Renal cortex interstitium (tissue), 11 donors: ENCODE data around the gene BCAS4. TPM values are rescaled to one million over a fixed set of nuclear protein-coding genes. Genes with fewer than 3 reads are reported as not detected.
"Not testable (repeated sequence)": the region's sequence is repeated elsewhere in the genome, so short reads cannot be mapped to it uniquely, and the experiment has no call there.

Experiments
- DNase-seq, 11 donors: peaks; one replicate each; pipeline ENCODE4 v3.0.0-alpha.2; 2013; ENCODE audit warnings: low read depth in 9 of 11, low spot score in 4 of 11; ENCODE audit errors: extremely low read depth in 1 of 11
- polyA plus RNA-seq, 3 donors: library from polyadenylated mRNA; unstranded; fragments of 120-200 nt; gene quantifications; one replicate each; pipeline ENCODE4 v1.2.1, GENCODE V29; 2013; ENCODE audit not compliant: insufficient read length in 3 of 3

The BCAS4 gene
- polyA plus RNA-seq, 3 donors: 4.6 to 5.9 (median 5.5) TPM

- DNase-seq: no peak
Observed at GRCh38 chr20:50765674-50766073, 29.2 kb upstream of the BCAS4 start.

- not testable (repeated sequence) for DNase-seq
Observed at GRCh38 chr20:50766955-50767809, 27.7 kb upstream of the BCAS4 start.

- not testable (repeated sequence) for DNase-seq
Observed at GRCh38 chr20:50768991-50769390, 25.9 kb upstream of the BCAS4 start.

GRCh38 chr20:50769551-50770085 is 25.2 kb upstream of the BCAS4 start:
- DNase-seq: not testable (repeated sequence)

GRCh38 chr20:50771419-50772080 is 23.3 kb upstream of the BCAS4 start:
- DNase-seq: not testable (repeated sequence)

- no peak for DNase-seq
Observed at GRCh38 chr20:50772420-50773185, 22.3 kb upstream of the BCAS4 start.

- no peak for DNase-seq
Observed at GRCh38 chr20:50774515-50774914, 20.3 kb upstream of the BCAS4 start.

- no peak for DNase-seq
Observed at GRCh38 chr20:50776122-50776817, 18.6 kb upstream of the BCAS4 start.

- DNase-seq: no peak
Observed at GRCh38 chr20:50777373-50777772, 17.5 kb upstream of the BCAS4 start.

- DNase-seq: not testable (repeated sequence)
Observed at GRCh38 chr20:50778994-50779393, 15.9 kb upstream of the BCAS4 start.

- no peak for DNase-seq
Observed at GRCh38 chr20:50783390-50783789, 11.5 kb upstream of the BCAS4 start.

GRCh38 chr20:50783903-50784302 is 11.0 kb upstream of the BCAS4 start:
- DNase-seq: no peak

GRCh38 chr20:50784464-50784863 is 10.4 kb upstream of the BCAS4 start:
- no peak for DNase-seq

- no peak for DNase-seq
Observed at GRCh38 chr20:50786703-50787102, 8.2 kb upstream of the BCAS4 start.

- DNase-seq: no peak
Observed at GRCh38 chr20:50787181-50787580, 7.7 kb upstream of the BCAS4 start.

GRCh38 chr20:50788045-50788991 is 6.5 kb upstream of the BCAS4 start:
- DNase-seq: no peak

- DNase-seq: no peak
Observed at GRCh38 chr20:50789968-50790650, 4.8 kb upstream of the BCAS4 start.
